IPS-15b (cell line): ENCODE measurements around the gene PRSS27.

Experiments used
- H3K27me3 ChIP-seq: one replicate; pipeline ENCODE4 v1.6.1; 2013; ENCODE audit warnings: low read length; ENCODE audit not compliant: control insufficient read depth, insufficient read depth
- H3K36me3 ChIP-seq: one replicate; pipeline ENCODE4 v1.6.1; 2013; ENCODE audit warnings: low read length; ENCODE audit not compliant: control insufficient read depth, insufficient read depth
- H3K4me1 ChIP-seq: one replicate; pipeline ENCODE4 v1.6.1; 2013; ENCODE audit warnings: mild to moderate bottlenecking, low read length; ENCODE audit not compliant: control insufficient read depth, insufficient read depth
- H3K4me3 ChIP-seq: one replicate; pipeline ENCODE4 v1.5.1; 2013; ENCODE audit warnings: low read depth, low read length
- H3K9ac ChIP-seq: one replicate; pipeline ENCODE4 v1.6.1; 2013; ENCODE audit warnings: low read depth, mild to moderate bottlenecking, low read length
- H3K9me3 ChIP-seq: one replicate; pipeline ENCODE4 v1.6.1; 2013; ENCODE audit warnings: mild to moderate bottlenecking, low read length; ENCODE audit not compliant: control insufficient read depth, insufficient read depth

PRSS27 gene

GRCh38 chr16:2720064-2720457 is at the start of gene PRSS27:
Gene PRSS27, minus strand, starts transcription at chr16:2720224. Its CDS starts 64 bp downstream, at chr16:2720160.
- Histone ChIP-seq H3K36me3 (no peaks in the 10 kb centered on the region), H3K4me3 (peak within 1 kb of the TSS; percentile 52), H3K4me1 (no peaks in the 10 kb centered on the region), H3K9ac (peak within 1 kb of the TSS; percentile 60), H3K9me3 (no peaks in the 10 kb centered on the region), H3K27me3 (no peaks in the 10 kb centered on the region)

- H3K4me3 ChIP-seq = no peak overlapping the region
- H3K9me3 ChIP-seq = no peaks in the 10 kb centered on the region
- no peaks in the 10 kb centered on the region for H3K4me1 ChIP-seq
- H3K36me3 ChIP-seq = peaks cover 85% of the 10 kb centered on the region
- no peaks in the 10 kb centered on the region for H3K27me3 ChIP-seq
- no peak overlapping the region for H3K9ac ChIP-seq
Observed at GRCh38 chr16:2769675-2770056, 49.6 kb upstream of the PRSS27 start.

- Histone ChIP-seq H3K9ac (no peak overlapping the region), H3K27me3 (no peaks in the 10 kb centered on the region), H3K4me1 (no peaks in the 10 kb centered on the region), H3K36me3 (peaks cover 85% of the 10 kb centered on the region), H3K9me3 (no peaks in the 10 kb centered on the region), H3K4me3 (no peak overlapping the region)
Observed at GRCh38 chr16:2769100-2769529, 49.1 kb upstream of the PRSS27 start.

- Histone ChIP-seq H3K4me3 (no peak overlapping the region), H3K27me3 (no peaks in the 10 kb centered on the region), H3K9me3 (no peaks in the 10 kb centered on the region), H3K36me3 (peaks cover 86% of the 10 kb centered on the region), H3K9ac (no peak overlapping the region), H3K4me1 (no peaks in the 10 kb centered on the region)
Observed at GRCh38 chr16:2768403-2769089, 48.5 kb upstream of the PRSS27 start.

- Histone ChIP-seq H3K4me1 (no peaks in the 10 kb centered on the region), H3K4me3 (no peak overlapping the region), H3K9ac (no peak overlapping the region), H3K9me3 (no peaks in the 10 kb centered on the region), H3K27me3 (no peaks in the 10 kb centered on the region), H3K36me3 (peaks cover 88% of the 10 kb centered on the region)
Observed at GRCh38 chr16:2767891-2768290, 47.9 kb upstream of the PRSS27 start.

GRCh38 chr16:2767140-2767731 is 47.2 kb upstream of the PRSS27 start:
- H3K4me1 ChIP-seq = no peaks in the 10 kb centered on the region
- no peak overlapping the region for H3K9ac ChIP-seq

GRCh38 chr16:2766430-2767139 is 46.6 kb upstream of the PRSS27 start:
- Histone ChIP-seq H3K4me1 (no peaks in the 10 kb centered on the region), H3K4me3 (no peak overlapping the region), H3K9me3 (peaks cover 7% of the 10 kb centered on the region), H3K27me3 (no peaks in the 10 kb centered on the region), H3K36me3 (peaks cover 99% of the 10 kb centered on the region), H3K9ac (no peak overlapping the region)

More at GRCh38 chr16:2767140-2767731, 47.2 kb upstream of the PRSS27 start:
- Histone ChIP-seq H3K36me3 (peaks cover 95% of the 10 kb centered on the region), H3K27me3 (no peaks in the 10 kb centered on the region), H3K4me3 (no peak overlapping the region), H3K9me3 (peaks cover 4% of the 10 kb centered on the region)

- H3K4me1 ChIP-seq = no peaks in the 10 kb centered on the region
- no peaks in the 10 kb centered on the region for H3K27me3 ChIP-seq
- no peak overlapping the region for H3K4me3 ChIP-seq
- no peak overlapping the region for H3K9ac ChIP-seq
- H3K36me3 ChIP-seq = peaks cover 99% of the 10 kb centered on the region
- H3K9me3 ChIP-seq = peaks cover 7% of the 10 kb centered on the region
Observed at GRCh38 chr16:2765462-2766404, 45.7 kb upstream of the PRSS27 start.

GRCh38 chr16:2764718-2765117 is 44.7 kb upstream of the PRSS27 start:
- Histone ChIP-seq H3K4me1 (no peaks in the 10 kb centered on the region), H3K9ac (no peak overlapping the region), H3K9me3 (peaks cover 7% of the 10 kb centered on the region), H3K36me3 (peaks cover 97% of the 10 kb centered on the region), H3K4me3 (no peak overlapping the region), H3K27me3 (no peaks in the 10 kb centered on the region)

GRCh38 chr16:2763173-2763572 is 43.1 kb upstream of the PRSS27 start:
- H3K9me3 ChIP-seq = peaks cover 7% of the 10 kb centered on the region
- H3K27me3 ChIP-seq = no peaks in the 10 kb centered on the region
- H3K4me3 ChIP-seq = no peak overlapping the region
- H3K36me3 ChIP-seq = peaks cover 96% of the 10 kb centered on the region
- H3K4me1 ChIP-seq = no peaks in the 10 kb centered on the region
- no peak overlapping the region for H3K9ac ChIP-seq

GRCh38 chr16:2762711-2763110 is 42.7 kb upstream of the PRSS27 start:
- Histone ChIP-seq H3K9ac (no peak overlapping the region), H3K9me3 (peaks cover 7% of the 10 kb centered on the region), H3K4me3 (no peak overlapping the region), H3K27me3 (no peaks in the 10 kb centered on the region), H3K36me3 (peaks cover 95% of the 10 kb centered on the region), H3K4me1 (no peaks in the 10 kb centered on the region)
